Endodermal cell (in vitro differentiated cells): ENCODE data around the gene IMMP2L. TPM values are rescaled to one million over a fixed set of nuclear protein-coding genes. Genes with fewer than 3 reads are reported as not detected.

ENCODE experiments used
- DNase-seq: peaks from one replicate; pipeline ENCODE4 v3.0.0-alpha.2; 2017
- H3K27ac ChIP-seq: 2 replicates; pipeline ENCODE4 v1.5.1; 2013; ENCODE audit warnings: mild to moderate bottlenecking, low read depth, low read length, moderate library complexity
- H3K27me3 ChIP-seq: 2 replicates; pipeline ENCODE4 v1.6.1; 2013; ENCODE audit warnings: mild to moderate bottlenecking, low read length, moderate library complexity; ENCODE audit not compliant: insufficient read depth, control insufficient read depth, poor library complexity, severe bottlenecking
- H3K36me3 ChIP-seq: 2 replicates; pipeline ENCODE4 v1.7.0; 2013; ENCODE audit warnings: mild to moderate bottlenecking, low read length, moderate library complexity; ENCODE audit not compliant: control insufficient read depth, insufficient read depth
- H3K4me1 ChIP-seq: one replicate; pipeline ENCODE4 v1.7.0; 2013; ENCODE audit warnings: low read length; ENCODE audit not compliant: control insufficient read depth, insufficient read depth
- H3K4me3 ChIP-seq: 2 replicates; pipeline ENCODE4 v1.5.1; 2013; ENCODE audit warnings: mild to moderate bottlenecking, low read length, moderate library complexity
- H3K9ac ChIP-seq: 2 replicates; pipeline ENCODE4 v1.6.1; 2013; ENCODE audit warnings: mild to moderate bottlenecking, low read length, moderate library complexity; ENCODE audit not compliant: poor library complexity, severe bottlenecking; ENCODE audit errors: extremely low read depth
- H3K9me3 ChIP-seq: 2 replicates; pipeline ENCODE4 v1.6.1; 2013; ENCODE audit warnings: mild to moderate bottlenecking, low read length, moderate library complexity; ENCODE audit not compliant: control insufficient read depth
- H3K27ac Mint-ChIP-seq: 2 replicates; pipeline ENCODE4 v1.8.0; 2020; ENCODE audit warnings: mixed read lengths
- H3K27me3 Mint-ChIP-seq: 2 replicates; pipeline ENCODE4 v1.8.0; 2021; ENCODE audit warnings: mild to moderate bottlenecking, mixed read lengths; ENCODE audit not compliant: insufficient read depth
- H3K36me3 Mint-ChIP-seq: 2 replicates; pipeline ENCODE4 v1.8.0; 2020; ENCODE audit warnings: low read depth, mixed read lengths
- H3K4me1 Mint-ChIP-seq: 2 replicates; pipeline ENCODE4 v1.8.0; 2020; ENCODE audit warnings: mixed read lengths
- H3K4me3 Mint-ChIP-seq: 2 replicates; pipeline ENCODE4 v1.8.0; 2020; ENCODE audit warnings: mild to moderate bottlenecking, moderate library complexity, mixed read lengths
- H3K9me3 Mint-ChIP-seq: 2 replicates; pipeline ENCODE4 v1.8.0; 2020; ENCODE audit warnings: mild to moderate bottlenecking, mixed read lengths
- CTCF ChIP-seq: fragments of 200-600 bp; sonication (generic); conservative IDR thresholded peaks from 2 replicates; pipeline ENCODE4 v1.5.0; 2021; ENCODE audit warnings: antibody characterized with exemption, mild to moderate bottlenecking
- WGBS, 2 experiments: methylation state at CpG; one replicate each; pipeline versions ENCODE4 v1.1.5 to v1.1.7; 2013; ENCODE audit warnings: missing lambda C conversion rate in 2 of 2, mixed read lengths in 1 of 2; ENCODE audit not compliant: insufficient coverage in 1 of 2, insufficient read length in 1 of 2; 5-methylcytosine and 5-hydroxymethylcytosine counted together
- total RNA-seq, 2 donors: library from RNA; stranded (reverse); fragmentation: NEBNext Ultra II Directional in 1 of 2; extraction: Animal tissue kit (Norgen Biotek cat#: 25700) in 1 of 2; gene quantifications; 2 replicates in 1 of 2; 3 replicates in 1 of 2; pipeline ENCODE4 v1.2.1, GENCODE V29; 2021

The IMMP2L gene
- total RNA-seq, 2 donors from 2014 or later, result 17.7 to 19.4 TPM

- no peak overlapping the region for H3K4me3 Mint-ChIP-seq
- H3K27me3 Mint-ChIP-seq, result no peaks in the 10 kb centered on the region
These were observed 558.4 kb downstream of the IMMP2L start for GRCh38 chr7:111003883-111004282.

GRCh38 chr7:110994028-110994967 lies 568.0 kb downstream of the IMMP2L start:
- 92 to 95% methylated on average over 2 to 5 of the region's 5 CpGs for WGBS, 2 experiments
- Mint-ChIP-seq H3K4me1 (peaks cover 4% of the 10 kb centered on the region), H3K4me3 (no peak overlapping the region), H3K27me3 (no peaks in the 10 kb centered on the region), H3K27ac (no peak overlapping the region), H3K36me3 (no peaks in the 10 kb centered on the region), H3K9me3 (no peaks in the 10 kb centered on the region)
- H3K4me3 ChIP-seq, result no peak overlapping the region
- no peak for TF ChIP-seq CTCF
- H3K27me3 ChIP-seq, result no peaks in the 10 kb centered on the region
- peaks cover 4% of the 10 kb centered on the region for H3K4me1 ChIP-seq
- no peaks in the 10 kb centered on the region for H3K36me3 ChIP-seq
- H3K9me3 ChIP-seq, result no peaks in the 10 kb centered on the region
- H3K9ac ChIP-seq, result no peak overlapping the region
- no peak overlapping the region for H3K27ac ChIP-seq
- DNase-seq, result no peak

More at GRCh38 chr7:111003883-111004282, 558.4 kb downstream of the IMMP2L start:
- H3K27me3 ChIP-seq, result no peaks in the 10 kb centered on the region
- no peak overlapping the region for H3K4me3 ChIP-seq
- no peaks in the 10 kb centered on the region for H3K9me3 ChIP-seq
- no peak overlapping the region for H3K27ac ChIP-seq
- H3K9me3 Mint-ChIP-seq, result no peaks in the 10 kb centered on the region
- no peak for TF ChIP-seq CTCF
- H3K4me1 Mint-ChIP-seq, result no peaks in the 10 kb centered on the region
- no peak overlapping the region for H3K9ac ChIP-seq
- no peak overlapping the region for H3K27ac Mint-ChIP-seq
- no peaks in the 10 kb centered on the region for H3K36me3 Mint-ChIP-seq
- H3K36me3 ChIP-seq, result no peaks in the 10 kb centered on the region
- no peak for DNase-seq
- no peaks in the 10 kb centered on the region for H3K4me1 ChIP-seq

GRCh38 chr7:110988890-110989501 lies 573.3 kb downstream of the IMMP2L start:
- H3K9me3 ChIP-seq, result no peaks in the 10 kb centered on the region
- TF ChIP-seq CTCF, result no peak
- DNase-seq, result no peak
- Mint-ChIP-seq H3K4me3 (no peak overlapping the region), H3K27me3 (no peaks in the 10 kb centered on the region), H3K27ac (no peak overlapping the region), H3K4me1 (peaks cover 5% of the 10 kb centered on the region), H3K9me3 (no peaks in the 10 kb centered on the region), H3K36me3 (no peaks in the 10 kb centered on the region)
- no peaks in the 10 kb centered on the region for H3K4me1 ChIP-seq
- H3K4me3 ChIP-seq, result no peak overlapping the region
- no peak overlapping the region for H3K9ac ChIP-seq
- no peak overlapping the region for H3K27ac ChIP-seq
- H3K27me3 ChIP-seq, result no peaks in the 10 kb centered on the region
- WGBS, 2 experiments, result 95 to 97% methylated on average over 4 to 10 of the region's 10 CpGs
- H3K36me3 ChIP-seq, result no peaks in the 10 kb centered on the region
